ENCODE data around the gene NOTCH1.

Gene NOTCH1

DNA sequence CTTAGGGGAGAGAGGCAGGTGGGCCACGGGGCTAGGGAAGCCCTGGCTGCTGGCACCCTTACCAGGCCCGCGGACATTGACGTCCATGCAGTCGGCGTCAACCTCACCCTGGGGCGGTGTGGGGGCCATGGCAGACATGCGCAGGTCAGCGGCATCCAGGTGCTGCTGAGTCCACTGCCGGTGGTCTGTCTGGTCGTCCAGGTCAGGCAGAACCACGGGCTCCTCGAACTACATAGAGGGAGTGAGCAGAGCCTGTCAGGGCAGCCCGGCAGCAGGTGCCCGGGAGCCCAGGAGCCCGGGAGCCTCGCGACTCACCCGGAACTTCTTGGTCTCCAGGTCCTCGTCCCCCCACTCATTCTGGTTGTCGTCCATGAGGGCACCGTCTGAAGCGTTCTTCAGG, 44.2 kb downstream of the NOTCH1 start:
- no peak for DNase-seq (ENCODE audit: low spot score)

DNA sequence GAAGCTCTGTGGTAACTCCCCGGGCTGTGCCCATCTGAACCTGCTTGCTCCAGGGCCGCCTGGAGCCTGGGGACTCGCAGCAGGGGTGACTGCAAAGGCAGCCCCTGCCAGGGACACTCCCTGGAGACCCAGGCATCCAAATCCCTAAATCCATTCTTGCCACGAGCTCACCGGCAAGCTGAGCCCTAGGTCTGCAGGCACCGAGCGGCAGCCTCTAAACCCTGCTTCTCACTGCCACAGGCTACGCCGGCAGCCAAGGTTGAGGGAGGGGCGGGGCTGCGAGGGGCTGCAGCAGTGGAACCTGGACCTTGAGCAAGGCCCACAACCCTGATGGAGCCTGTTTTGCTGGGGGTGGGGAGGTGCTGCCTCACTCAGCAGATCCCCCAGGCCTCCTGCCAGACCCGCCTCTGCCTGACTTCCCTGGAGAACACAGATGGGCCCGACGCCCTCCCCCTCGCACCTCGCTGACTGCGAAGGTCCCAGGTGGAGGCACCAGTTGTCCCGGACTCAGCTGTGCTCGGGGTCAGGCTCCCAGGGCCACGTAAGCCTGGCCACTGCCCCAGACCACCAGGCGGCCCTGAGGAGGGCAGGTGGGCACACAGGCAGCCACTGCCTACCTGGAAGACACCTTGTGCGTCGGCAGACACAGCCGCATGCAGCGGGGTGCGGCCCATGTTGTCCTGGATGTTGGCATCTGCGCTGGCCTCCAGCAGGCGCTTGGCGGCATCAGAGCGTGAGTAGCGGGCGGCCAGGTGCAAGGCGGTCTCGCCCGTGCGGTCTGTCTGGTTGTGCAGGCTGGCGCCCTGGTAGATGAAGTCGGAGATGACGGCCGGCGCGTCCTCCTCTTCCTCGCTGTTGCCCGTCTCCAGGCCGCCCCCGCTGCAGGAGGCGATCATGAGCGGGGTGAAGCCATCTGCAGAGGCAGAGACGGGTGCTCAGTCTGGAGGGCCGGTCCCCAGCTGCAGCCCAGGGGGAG, 45.6 kb downstream of the NOTCH1 start:
- no peak for DNase-seq (ENCODE audit: low spot score)

DNA sequence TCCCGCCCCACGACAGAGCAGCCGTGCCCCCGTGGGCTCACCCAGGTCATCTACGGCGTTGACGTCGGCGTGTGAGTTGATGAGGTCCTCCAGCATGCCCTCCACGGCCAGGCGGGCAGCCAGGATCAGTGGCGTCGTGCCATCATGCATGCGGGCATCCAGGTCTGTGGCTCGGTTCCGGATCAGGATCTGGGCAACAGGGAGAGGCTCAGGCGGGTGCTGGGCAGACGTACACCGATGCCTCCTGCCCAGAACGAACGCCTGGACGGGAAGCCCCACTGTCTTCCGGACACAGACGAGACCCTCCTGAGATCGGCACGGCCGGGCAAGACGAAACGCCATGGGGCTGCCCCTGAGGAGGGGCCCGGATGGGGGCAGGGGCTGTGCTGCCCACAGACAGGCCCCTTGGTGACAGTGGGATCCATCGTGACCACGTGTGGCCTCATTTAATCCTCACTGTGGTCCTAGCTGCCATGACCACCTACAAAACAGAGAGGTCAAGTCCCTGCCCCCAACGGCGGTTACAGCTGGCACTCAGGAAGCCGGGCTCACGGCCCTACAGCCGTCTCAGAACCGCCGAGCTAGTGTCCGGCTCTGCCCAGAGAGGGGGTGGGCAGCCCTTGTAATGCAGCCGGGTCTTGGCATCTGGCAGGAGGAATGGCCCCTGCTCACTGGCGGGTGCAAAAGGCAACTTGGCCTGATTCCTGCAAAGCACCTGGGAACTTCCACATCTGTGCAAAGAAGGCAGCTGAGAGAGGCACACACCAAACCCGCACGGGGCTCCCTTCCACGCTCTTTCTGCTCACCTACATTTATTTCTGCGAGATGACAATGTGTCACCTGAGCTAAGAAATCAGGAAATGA, 46.5 kb downstream of the NOTCH1 start:
- DNase-seq (ENCODE audit: low spot score) = no peak

DNA sequence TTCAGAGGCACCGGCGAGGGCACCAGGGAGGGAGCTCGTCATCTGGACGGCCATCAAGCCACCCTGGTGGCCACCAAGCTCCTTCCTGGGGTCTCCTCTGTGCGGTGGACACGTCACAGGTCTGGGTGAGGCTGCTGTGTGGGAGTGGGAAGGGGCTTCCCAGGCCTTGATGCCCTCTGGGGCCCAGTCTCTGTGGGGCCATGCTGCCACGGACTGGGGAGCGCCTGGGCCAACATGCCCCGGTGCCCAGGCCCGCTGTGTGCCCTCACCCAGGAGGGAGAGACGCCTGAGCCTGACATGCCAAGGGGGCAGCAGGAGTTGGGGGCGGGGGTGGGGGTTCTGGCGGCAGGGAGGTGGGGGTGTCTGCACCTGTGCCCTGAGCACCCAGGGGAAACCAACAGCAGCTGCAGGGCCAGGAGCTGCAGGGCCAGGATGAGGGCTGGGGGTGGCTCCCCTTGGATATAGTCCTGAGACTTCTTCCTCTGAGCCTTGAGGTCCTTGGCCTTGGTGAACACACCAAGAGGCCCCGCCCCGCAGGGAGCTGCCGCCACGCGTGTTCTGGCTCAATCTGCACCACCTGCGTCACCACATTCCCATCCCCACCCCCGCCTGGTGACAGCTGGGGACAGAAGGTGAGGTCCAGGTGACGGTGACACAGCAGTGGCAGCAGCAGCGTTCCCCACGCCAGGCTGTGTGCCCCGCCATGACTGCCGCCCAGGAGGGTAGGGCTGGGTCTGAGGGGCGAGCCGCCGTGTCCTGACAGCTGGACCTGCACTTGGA, 47.7 kb downstream of the NOTCH1 start:
- no peak for DNase-seq (ENCODE audit: low spot score)

DNA sequence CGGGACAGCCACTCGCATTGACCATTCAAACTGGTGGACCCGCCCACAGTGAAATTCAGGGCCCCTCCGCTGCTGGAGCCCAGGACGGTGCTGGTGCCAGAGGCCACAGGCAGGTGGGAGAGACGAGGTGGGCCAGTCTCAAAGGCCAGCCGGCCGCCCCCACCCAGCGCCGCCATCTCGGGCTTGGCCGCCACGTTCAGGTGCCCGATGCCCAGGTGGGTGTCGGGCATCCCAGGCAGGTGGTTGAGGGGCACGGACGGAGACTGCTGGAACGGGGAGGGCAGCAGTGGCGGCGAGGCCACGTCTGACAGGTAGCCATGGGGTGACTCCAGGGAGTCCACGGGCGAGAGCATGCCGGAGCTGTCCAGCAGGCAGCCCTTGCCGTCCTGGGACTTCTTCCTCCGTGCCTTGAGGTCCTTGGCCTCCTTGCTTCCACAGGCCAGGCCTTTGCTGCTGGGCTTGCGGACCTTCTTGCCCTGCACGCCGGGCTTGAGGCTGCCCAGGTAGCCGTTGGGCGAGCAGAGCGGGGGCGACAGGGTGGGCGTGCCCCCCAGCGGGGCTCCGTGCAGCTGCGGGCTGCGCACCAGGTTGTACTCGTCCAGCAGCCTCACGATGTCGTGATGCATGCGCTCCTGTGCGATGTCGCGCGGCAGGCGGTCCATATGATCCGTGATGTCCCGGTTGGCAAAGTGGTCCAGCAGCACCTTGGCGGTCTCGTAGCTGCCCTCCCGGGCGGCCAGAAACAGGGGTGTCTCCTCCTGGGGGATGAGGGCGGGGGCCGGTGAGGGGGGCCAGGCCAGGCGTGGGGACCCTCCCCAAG, 48.8 kb downstream of the NOTCH1 start:
- DNase-seq (ENCODE audit: low spot score) = no peak

DNA sequence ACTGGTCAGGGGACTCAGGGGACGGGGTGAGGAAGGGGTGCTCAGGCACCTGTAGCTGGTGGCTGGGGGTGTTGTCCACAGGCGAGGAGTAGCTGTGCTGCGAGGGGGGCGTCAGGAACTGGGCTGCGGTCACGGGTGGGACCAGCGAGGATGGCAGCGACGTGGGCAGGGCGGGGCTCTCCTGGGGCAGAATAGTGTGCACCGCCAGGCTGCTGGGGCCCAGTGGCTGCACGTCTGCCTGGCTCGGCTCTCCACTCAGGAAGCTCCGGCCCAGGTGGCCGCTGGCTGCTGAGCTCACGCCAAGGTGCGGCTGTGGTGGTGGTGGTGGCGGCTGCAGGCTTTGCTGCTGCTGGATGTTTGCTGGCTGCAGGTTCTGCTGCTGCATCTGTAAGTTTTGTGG, 49.7 kb downstream of the NOTCH1 start:
- no peak for DNase-seq (ENCODE audit: low spot score)

DNA sequence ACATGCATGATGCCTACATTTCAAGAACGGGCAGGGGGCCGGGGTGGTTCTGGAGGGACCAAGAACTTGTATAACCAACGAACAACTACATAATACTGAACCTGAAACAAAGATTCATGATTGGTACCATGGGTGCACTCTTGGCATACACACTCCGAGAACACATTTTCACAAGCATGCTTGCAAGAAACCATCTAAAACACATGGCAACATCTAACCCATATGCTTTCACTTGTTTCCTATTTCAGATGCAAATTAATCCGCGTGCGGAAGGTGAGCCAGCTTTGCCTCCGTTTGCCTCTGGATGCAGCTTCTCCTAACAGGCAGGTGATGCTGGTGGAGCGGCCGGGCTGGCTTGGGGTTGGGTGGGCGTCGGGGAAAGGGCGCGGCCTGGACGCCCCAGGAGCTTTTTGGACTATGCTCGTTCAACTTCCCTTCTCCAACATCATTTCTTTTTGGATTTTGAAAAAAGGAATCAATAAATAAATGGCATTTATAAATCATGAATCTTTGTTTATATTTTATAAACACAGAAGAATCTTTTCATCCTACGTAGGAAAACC, 50.5 kb downstream of the NOTCH1 start:
- no peak for DNase-seq (ENCODE audit: low spot score)

DNA sequence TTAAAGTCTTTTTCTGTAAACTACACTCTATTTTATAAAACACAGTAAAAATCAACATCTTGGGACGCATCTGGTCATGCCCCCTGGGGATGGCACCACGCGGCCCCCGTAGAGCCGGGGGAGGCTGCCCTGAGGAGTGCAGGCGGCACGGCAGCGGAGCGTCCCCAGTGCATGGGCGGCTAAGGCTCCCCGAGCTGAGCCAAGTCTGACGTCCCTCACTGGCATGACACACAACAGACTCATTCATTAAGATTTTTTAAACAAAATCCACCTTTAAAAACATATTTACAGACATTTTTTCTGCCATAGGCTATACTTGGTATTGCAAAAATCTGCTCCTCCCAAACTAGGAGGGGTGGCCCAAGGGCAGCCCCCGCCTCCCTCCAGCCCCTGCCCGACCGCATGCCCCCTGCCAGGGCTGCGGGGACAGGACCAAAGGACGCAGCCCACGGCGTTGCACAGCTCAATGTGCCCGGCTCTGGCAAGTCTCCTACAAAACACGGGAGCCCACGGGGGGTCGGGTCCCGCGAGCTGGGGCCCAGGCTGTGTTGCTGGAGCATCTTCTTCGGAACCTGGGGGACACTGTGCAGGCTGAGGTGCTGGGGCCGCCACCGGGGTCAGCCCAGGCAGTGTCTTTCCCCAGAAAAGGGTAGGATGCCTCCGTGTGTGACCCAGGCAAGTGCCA, 51.2 kb downstream of the NOTCH1 start:
- no peak for DNase-seq (ENCODE audit: low spot score)

DNA sequence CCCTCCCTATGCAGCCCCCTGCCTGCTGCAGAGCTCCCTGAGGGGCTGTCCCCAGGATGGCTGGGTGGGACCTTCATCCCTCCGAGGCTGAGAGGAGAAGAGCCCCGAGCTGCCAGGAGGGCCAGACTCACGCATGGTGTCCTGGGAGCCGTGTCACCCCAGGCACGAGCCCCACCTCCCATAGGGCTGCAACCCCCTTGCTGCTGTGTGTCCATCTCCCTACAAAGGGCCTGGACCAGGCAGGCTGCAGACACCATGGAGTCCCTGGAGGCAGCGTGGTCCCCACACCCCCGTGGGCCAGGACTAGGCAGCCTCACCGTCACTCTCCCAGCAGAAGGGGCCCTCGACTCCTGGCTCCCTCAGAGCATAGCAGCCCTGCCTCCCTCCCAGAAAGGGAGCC, 51.8 kb downstream of the NOTCH1 start:
- no peak for DNase-seq (ENCODE audit: low spot score)

DNA sequence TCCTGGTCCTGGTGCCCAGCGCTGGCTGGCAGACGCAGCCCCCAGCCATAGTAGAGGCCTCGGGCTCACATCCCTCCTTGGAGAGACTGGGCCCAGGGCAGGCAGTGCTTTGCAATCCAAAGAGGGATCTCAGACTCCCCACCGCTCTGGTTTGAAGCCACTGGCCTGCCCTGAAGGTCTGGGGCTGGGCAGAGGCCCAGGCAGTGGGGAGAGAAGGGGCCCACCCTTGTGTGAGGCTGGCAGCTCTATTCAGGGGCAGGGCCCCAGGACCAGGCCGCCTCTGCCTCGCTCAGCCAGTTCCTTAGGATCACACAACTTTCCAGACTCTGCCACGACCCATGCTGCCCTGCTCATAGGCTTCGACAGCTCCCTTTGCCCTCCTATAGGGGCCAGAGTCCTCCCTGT, 52.3 kb downstream of the NOTCH1 start:
- DNase-seq (ENCODE audit: low spot score) = no peak

DNA sequence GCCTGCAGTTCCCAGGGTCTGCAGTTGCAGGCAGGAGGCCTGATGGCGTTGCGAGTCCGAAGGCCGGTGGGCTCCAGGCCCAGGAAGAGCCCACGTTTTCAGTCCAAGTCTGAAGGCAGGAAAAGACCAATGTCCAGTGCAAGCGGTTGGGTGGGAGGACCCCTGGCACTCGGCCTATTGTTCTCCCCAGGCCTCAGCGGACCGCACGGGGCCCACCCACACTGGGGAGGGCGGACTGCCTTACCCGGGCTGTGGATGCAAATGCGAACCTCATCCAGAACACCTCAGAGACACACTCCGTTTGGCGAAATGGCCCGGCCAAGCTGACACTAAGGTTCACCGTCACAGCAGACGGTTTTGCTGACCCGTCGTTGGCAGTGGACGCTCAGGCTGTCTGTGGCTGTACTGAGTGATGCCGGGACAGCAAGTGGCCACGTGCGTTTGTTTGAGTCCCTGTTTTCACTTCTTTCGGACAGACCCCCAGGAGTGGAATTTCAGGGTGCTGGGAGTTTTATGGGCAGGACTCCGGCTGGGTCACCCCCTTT, 52.8 kb downstream of the NOTCH1 start:
- DNase-seq (ENCODE audit: low spot score) = no peak

DNA sequence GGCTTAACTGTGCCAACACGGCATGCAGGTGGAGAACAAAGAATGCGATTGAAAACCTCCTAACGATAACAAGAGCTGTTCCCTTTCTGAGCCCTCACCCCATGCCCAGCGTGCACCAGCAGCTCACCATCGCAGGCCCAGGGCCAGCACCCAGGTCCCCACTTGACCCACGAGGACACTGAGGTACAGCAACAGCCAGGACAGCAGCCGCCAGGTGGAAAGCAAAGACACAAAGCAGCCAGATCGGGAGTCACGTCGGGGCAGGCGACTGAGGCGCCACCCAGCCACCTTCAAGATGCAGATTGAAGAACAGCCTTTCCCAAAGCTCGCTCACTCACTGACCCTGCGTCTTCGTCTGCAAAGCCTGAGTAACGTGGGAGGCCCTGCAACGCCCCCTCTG, 56.1 kb downstream of the NOTCH1 start:
- DNase-seq (ENCODE audit: low spot score) = no peak

DNA sequence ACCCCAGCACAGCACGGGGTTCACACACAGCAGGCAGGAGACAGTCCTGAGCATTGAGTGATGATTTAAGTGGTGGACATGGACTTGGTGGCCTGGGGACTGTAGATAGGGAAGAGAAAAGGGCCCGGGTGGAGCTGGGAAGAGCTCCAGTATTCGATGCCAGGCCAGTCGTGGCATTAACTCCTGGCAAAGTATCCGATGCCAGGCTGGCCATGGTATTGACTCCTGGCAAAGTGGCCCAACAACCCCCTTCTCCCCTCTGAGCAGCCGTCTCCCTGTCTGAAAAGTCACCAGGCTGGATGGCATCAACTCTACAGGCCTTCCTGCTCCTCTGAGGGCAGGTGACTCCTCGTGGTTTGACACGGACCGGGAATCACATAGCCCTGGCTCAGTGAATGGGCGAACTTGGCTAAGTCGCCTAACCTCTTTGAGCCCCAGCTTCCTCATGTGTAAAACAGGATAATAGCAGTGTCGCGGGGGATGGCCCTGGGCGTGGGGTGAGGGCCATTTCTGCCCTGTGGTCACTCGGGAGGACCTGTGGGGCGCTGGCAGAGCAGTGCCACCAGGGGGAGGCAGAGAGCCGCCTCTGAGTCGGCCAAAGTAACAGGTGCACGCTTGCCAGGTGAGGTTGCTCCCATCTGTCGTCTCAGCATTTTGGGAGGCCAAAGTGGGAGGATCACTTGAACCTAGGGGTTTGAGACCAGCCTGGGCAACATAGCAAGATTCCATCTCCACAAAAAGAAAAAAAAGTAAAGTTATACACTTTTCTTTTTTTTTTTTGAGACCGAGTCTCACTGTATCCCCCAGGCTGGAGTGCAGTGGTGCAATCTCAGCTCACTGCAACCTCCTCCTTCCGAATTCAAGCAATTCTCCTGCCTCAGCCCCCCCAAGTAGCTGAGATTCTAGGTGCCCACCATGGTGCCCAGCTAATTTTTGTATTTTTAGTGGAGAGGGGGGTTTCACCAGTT, 57.3 kb downstream of the NOTCH1 start:
- no peak for DNase-seq (ENCODE audit: low spot score)

DNA sequence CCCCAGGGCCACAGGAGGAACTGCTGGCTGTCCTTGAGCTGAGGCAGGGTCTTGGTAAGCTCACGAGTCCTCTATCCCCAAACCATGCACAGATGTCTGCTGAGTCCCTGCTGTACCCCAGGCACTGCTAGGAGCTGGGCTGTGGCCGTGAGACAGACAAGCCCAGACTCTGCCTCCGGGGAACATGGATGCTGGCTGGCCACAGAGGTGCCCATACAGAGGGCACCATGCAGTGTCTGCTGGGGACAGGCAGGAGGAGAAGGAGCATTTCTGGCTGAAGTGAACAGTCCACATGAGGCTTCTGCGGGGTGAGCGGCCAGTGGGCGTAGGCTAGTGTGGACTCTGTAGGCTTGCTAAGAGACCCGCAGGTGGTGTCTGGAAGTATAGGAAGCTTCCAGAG, 58.2 kb downstream of the NOTCH1 start:
- DNase-seq (ENCODE audit: low spot score) = no peak

DNA sequence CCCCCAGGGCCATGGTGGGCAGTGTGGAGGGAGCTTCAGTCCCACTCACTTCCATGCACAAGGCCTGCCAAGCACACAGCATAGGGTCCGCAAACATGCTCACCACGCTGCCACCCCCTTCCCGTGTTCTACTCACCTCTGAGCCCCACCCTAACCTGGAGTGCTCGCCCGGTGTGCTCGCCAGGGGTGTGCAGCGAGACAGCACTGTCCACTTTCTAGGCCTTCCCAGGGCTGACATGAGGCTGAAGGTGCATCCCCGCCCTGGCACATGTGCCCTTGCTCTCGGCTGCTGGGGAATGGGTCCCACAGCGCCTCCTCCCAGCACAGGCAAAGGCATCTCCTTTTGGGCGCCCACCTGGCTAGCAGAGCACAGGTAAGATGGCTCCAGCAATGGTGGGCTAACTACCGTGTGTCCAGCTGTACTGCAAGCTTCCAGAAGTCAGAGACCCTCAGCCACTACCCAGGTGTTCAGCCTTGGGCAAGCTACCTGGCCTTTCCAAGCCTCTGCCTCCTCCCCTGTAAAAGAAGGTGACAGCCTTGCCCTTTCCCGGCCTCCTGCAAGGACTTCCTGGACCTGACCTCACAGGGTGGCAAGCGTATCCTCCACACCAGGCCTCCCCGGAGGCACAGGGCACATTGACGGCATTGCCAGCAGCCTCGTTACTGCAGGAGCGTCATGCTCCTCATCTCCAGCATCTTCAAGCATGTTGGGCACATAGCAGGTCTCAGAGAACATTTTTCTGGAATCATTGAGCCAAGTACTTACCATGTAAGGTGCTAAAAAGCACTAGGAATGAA, 58.8 kb downstream of the NOTCH1 start:
- no peak for DNase-seq (ENCODE audit: low spot score)

DNA sequence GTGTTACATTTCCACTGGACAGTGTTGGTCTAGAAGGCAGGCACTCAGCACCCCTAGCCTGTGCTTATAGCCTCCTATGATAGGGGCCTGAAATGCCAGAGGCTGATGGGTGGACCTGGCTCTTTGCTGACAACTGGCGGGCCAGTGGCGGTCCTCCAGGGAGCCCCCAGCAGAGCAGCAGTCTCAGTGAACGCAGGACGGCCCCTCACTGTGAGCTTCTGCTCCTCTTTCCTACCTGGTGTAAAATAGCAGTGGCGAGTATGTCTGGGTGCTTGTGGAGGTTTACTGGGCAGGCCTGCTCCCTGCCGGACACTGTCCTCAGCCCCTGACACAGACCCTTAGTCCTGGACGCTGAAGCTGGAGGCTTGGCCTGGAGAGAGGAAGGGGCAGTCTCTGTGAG, 59.7 kb downstream of the NOTCH1 start:
- DNase-seq (ENCODE audit: low spot score) = no peak

DNA sequence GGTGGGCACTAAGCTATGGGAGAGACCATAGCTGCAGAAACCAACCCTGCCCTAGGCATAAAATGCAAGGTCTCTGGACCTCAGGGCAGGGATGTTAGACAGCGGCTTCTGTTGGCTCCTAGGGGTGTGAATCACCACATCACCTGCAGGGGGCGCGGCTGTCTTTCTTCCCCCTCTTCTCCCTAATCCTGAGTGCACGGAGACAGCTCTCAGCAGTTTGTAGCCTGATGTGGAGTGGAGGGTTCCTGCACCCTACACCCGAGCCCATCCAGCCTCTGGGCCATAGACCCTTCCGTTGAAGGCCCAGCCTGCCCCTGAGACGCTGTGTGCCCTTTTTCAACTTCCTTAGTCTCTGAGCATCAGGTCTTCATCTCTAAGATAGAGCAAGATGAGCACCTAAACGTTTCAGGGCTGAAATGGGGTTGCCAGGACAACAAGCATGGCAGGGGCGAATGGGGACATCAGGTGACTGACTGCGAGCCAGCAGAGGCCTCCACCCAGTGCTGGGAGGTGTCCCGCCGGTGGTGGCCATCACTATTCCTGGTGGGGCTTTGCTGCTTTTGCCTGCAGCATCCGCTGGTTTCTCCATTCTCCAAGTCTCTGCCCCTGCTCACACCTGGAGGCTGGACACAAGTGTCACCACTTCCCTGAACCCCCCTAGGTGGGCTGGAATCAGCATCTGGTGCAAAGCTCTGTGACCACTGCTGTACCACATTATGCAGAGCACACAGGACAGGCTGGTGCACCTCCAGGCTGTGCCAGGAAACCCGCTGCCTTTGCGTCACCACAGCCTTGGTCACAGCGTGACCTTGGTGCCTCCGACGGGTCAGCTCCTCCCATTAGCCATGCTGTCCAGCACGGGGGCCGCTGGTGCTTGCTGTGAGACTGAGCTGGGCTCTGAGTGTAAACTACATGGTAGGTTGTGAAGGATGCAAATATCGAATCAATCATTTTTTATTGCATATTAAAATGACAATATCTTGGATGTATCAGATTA, 60.5 kb downstream of the NOTCH1 start:
- peak; percentile 78 for DNase-seq (ENCODE audit: low spot score)

Measured in pons (tissue), 1 donor.